HFFc6 (cell line): ENCODE results near the gene SLAIN2. TPM values are rescaled to one million over a fixed set of nuclear protein-coding genes. Genes with fewer than 3 reads are reported as not detected.
A peak's percentile ranks its signal among the peaks of the same experiment; 100 is the strongest.

ENCODE experiments used
- DNase-seq: peaks from one replicate; pipeline ENCODE4 v3.0.0-alpha.2; 2018
- H3K27ac Mint-ChIP-seq: 2 replicates; pipeline ENCODE4 v1.8.0; 2020; ENCODE audit warnings: mild to moderate bottlenecking, mixed read lengths
- H3K27me3 Mint-ChIP-seq: 2 replicates; pipeline ENCODE4 v1.8.0; 2021; ENCODE audit warnings: mild to moderate bottlenecking, moderate library complexity, mixed read lengths; ENCODE audit not compliant: insufficient read depth
- H3K36me3 Mint-ChIP-seq: 2 replicates; pipeline ENCODE4 v1.8.0; 2021; ENCODE audit warnings: low read depth, mixed read lengths
- H3K4me1 Mint-ChIP-seq: 2 replicates; pipeline ENCODE4 v1.8.0; 2020; ENCODE audit warnings: low read depth, mixed read lengths
- H3K4me3 Mint-ChIP-seq: 2 replicates; pipeline ENCODE4 v1.8.0; 2020; ENCODE audit warnings: mild to moderate bottlenecking, moderate library complexity, mixed read lengths
- H3K9me3 Mint-ChIP-seq: 2 replicates; pipeline ENCODE4 v1.8.0; 2020; ENCODE audit warnings: mild to moderate bottlenecking, mixed read lengths
- CTCF ChIP-seq: fragments of 200-600 bp; sonication (generic); IDR thresholded peaks from 2 replicates; pipeline ENCODE4 v1.5.0; 2021; ENCODE audit warnings: antibody characterized with exemption, mild to moderate bottlenecking
- total RNA-seq, 6 experiments: library from RNA; stranded (reverse); fragmentation: NEBNext Ultra II Directional; extraction: Animal tissue kit (Norgen Biotek cat#: 25700); gene quantifications; 2 replicates in 1 of 6; 3 replicates in 5 of 6; pipeline ENCODE4 v1.2.3, GENCODE V29; 2021

SLAIN2 gene
- total RNA-seq, 6 experiments from 2014 or later = 93.7 to 136 (median 114) TPM

DNA sequence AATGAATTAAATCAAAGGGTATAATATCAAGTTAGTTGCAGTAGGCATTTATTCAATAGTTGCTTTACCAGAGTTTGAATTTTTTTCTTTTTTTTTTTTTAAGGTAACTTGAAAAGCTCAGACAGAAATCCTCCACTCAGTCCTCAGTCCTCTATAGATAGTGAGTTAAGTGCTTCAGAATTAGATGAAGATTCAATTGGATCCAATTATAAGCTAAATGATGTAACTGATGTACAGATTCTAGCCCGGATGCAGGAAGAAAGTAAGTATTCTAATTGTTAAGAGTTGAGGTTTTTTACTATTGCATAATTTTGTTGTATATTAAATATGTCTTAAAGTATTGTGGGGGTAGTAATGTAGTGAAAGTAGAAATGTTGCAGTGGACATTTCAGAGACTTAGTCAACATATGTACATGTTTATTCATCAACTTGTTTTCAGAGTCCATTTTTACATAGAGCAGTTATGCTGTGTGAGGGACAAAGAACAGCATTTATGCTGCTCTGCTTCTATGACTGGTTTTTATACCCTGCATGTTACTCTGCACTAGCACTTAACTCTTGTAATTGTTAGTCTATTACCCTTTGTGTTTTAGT lies 38.4 kb downstream of the SLAIN2 start:
- H3K9me3 Mint-ChIP-seq = no peaks in the 10 kb centered on the region
- H3K27ac Mint-ChIP-seq = no peak overlapping the region
- no peak for TF ChIP-seq CTCF

GRCh38 chr4:48380583-48381167 lies 39.3 kb downstream of the SLAIN2 start:
- H3K36me3 Mint-ChIP-seq = peaks cover 26% of the 10 kb centered on the region
- H3K9me3 Mint-ChIP-seq = no peaks in the 10 kb centered on the region
- no peak overlapping the region for H3K27ac Mint-ChIP-seq
- DNase-seq = no peak
- peaks cover 18% of the 10 kb centered on the region for H3K4me1 Mint-ChIP-seq
- H3K4me3 Mint-ChIP-seq = no peak overlapping the region
- TF ChIP-seq CTCF = no peak
- H3K27me3 Mint-ChIP-seq = 0 out of 2 replicates have a peak, but pooled peaks cover 2% of the 10 kb centered on the region

More for the DNA sequence above, 38.4 kb downstream of the SLAIN2 start:
- Mint-ChIP-seq H3K4me1 (peaks cover 28% of the 10 kb centered on the region), H3K4me3 (no peak overlapping the region), H3K36me3 (peaks cover 21% of the 10 kb centered on the region), H3K27me3 (0 out of 2 replicates have a peak, but pooled peaks cover 2% of the 10 kb centered on the region)
- DNase-seq = no peak

- peaks cover 21% of the 10 kb centered on the region for H3K36me3 Mint-ChIP-seq
- peaks cover 1% of the 10 kb centered on the region; the same call in 1 of the 2 replicates for H3K27me3 Mint-ChIP-seq
- H3K4me1 Mint-ChIP-seq = peaks cover 18% of the 10 kb centered on the region
- peak overlapping the region; percentile 76 for H3K27ac Mint-ChIP-seq
- no peaks in the 10 kb centered on the region for H3K9me3 Mint-ChIP-seq
- H3K4me3 Mint-ChIP-seq = no peak overlapping the region
- peak; percentile 48 for DNase-seq
- no peak for TF ChIP-seq CTCF
These were observed 47.3 kb downstream of the SLAIN2 start for GRCh38 chr4:48388525-48389154.

DNA sequence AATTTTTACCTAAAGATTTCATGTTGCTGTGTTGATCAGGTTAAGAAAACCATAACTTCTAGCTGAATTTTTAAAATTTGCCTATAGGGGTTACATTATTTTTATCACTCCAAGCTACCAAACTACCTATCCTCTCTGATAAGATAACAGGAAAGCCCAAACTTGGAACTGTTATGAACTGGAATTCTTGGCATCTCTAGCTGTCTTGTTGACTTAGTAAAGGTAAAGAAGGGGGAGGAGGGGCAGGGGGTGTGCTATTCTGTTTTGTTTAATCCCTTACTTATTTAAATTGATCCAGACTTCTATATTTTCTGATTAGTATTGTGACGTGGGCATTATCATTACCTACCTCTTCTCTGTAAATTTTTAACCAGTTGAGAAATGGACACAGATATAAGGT lies 54.7 kb downstream of the SLAIN2 start:
- H3K4me1 Mint-ChIP-seq = peaks cover 10% of the 10 kb centered on the region
- no peak for TF ChIP-seq CTCF
- H3K9me3 Mint-ChIP-seq = no peaks in the 10 kb centered on the region
- DNase-seq = no peak
- no peak overlapping the region for H3K4me3 Mint-ChIP-seq
- no peak overlapping the region for H3K27ac Mint-ChIP-seq
- H3K27me3 Mint-ChIP-seq = no peaks in the 10 kb centered on the region; the same call in 1 of the 2 replicates
- H3K36me3 Mint-ChIP-seq = peaks cover 51% of the 10 kb centered on the region

DNA sequence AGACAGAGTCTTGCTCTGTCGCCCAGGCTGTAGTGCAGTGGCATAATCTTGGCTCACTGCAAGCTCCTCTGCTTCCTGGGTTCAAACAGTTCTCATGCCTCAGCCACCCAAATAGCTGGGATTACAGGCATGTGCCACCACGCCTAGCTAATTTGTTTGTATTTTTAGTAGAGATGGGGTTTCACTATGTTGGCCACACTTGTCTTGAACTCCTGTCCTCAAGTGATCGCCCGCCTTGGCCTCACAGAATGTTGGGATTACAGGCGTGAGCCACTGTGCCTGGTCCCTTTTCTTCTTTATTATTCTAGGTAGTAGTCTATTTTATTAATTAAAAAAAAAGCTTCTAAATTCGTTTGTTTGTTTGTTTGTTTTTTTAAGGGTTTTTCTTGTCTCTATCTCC lies 59.1 kb downstream of the SLAIN2 start:
- Mint-ChIP-seq H3K4me1 (peaks cover 27% of the 10 kb centered on the region), H3K36me3 (peaks cover 51% of the 10 kb centered on the region), H3K4me3 (no peak overlapping the region), H3K27me3 (no peaks in the 10 kb centered on the region; the same call in 1 of the 2 replicates), H3K9me3 (no peaks in the 10 kb centered on the region), H3K27ac (no peak overlapping the region)
- TF ChIP-seq CTCF = no peak
- no peak for DNase-seq
